Activated naive CD4-positive, alpha-beta T cell treated with Interleukin-2 at 50 U/mL for 16 hours (primary cell): ENCODE measurements around the gene BACE2.
"Not testable (repeated sequence)": the region's sequence is repeated elsewhere in the genome, so short reads cannot be mapped to it uniquely, and the experiment has no call there.

ENCODE experiments used
- DNase-seq: peaks from one replicate; pipeline ENCODE4 v3.0.0-alpha.2; 2020

Gene BACE2

GRCh38 chr21:41217671-41218385 is 49.9 kb downstream of the BACE2 start:
- no peak for DNase-seq

GRCh38 chr21:41219498-41220207 is 51.7 kb downstream of the BACE2 start:
- DNase-seq, result no peak

- DNase-seq, result no peak
Observed at GRCh38 chr21:41220208-41220733, 52.3 kb downstream of the BACE2 start.

GRCh38 chr21:41222247-41223068 is 54.5 kb downstream of the BACE2 start:
- no peak for DNase-seq

- no peak for DNase-seq
Observed at GRCh38 chr21:41226853-41227252, 58.9 kb downstream of the BACE2 start.

GRCh38 chr21:41227357-41228005 is 59.5 kb downstream of the BACE2 start:
- no peak for DNase-seq

GRCh38 chr21:41228006-41228370 is 60.0 kb downstream of the BACE2 start:
- no peak for DNase-seq

GRCh38 chr21:41228492-41228891 is 60.5 kb downstream of the BACE2 start:
- no peak for DNase-seq

- no peak for DNase-seq
Observed at GRCh38 chr21:41228958-41229357, 61.0 kb downstream of the BACE2 start.

GRCh38 chr21:41229509-41230248 is 61.7 kb downstream of the BACE2 start:
- no peak for DNase-seq

- DNase-seq, result no peak
Observed at GRCh38 chr21:41230497-41230896, 62.5 kb downstream of the BACE2 start.

- DNase-seq, result no peak
Observed at GRCh38 chr21:41231060-41231459, 63.1 kb downstream of the BACE2 start.

GRCh38 chr21:41232013-41232412 is 64.1 kb downstream of the BACE2 start:
- DNase-seq, result no peak

- DNase-seq, result no peak
Observed at GRCh38 chr21:41233916-41234315, 66.0 kb downstream of the BACE2 start.

GRCh38 chr21:41234569-41234968 is 66.6 kb downstream of the BACE2 start:
- no peak for DNase-seq

GRCh38 chr21:41235201-41235600 is 67.2 kb downstream of the BACE2 start:
- no peak for DNase-seq

GRCh38 chr21:41236352-41236973 is 68.5 kb downstream of the BACE2 start:
- no peak for DNase-seq

GRCh38 chr21:41238081-41238796 is 70.3 kb downstream of the BACE2 start:
- DNase-seq, result not testable (repeated sequence)

GRCh38 chr21:41240040-41240439 is 72.1 kb downstream of the BACE2 start:
- DNase-seq, result no peak

- no peak for DNase-seq
Observed at GRCh38 chr21:41241341-41241740, 73.4 kb downstream of the BACE2 start.

- no peak for DNase-seq
Observed at GRCh38 chr21:41242238-41242829, 74.4 kb downstream of the BACE2 start.
